Ishikawa (cell line): ENCODE data around the gene NCOA6.

Experiments
- CEBPB ChIP-seq: IDR thresholded peaks from 2 replicates; pipeline ENCODE4 v1.6.1; 2012
- MAX ChIP-seq: IDR thresholded peaks from 2 replicates; pipeline ENCODE4 v1.6.1; 2012
- NFIC ChIP-seq: IDR thresholded peaks from 2 replicates; pipeline ENCODE4 v1.6.1; 2012
- RAD21 ChIP-seq: IDR thresholded peaks from 2 replicates; pipeline ENCODE4 v1.6.1; 2012; ENCODE audit warnings: low read depth
- REST ChIP-seq: IDR thresholded peaks from 2 replicates; pipeline ENCODE4 v1.6.1; 2012; ENCODE audit warnings: low read depth, mild to moderate bottlenecking
- TAF1 ChIP-seq: IDR thresholded peaks from 2 replicates; pipeline ENCODE4 v1.6.1; 2012; ENCODE audit warnings: low read depth, mild to moderate bottlenecking
- TEAD4 ChIP-seq: IDR thresholded peaks from 2 replicates; pipeline ENCODE4 v1.6.1; 2012
- USF1 ChIP-seq: IDR thresholded peaks from 2 replicates; pipeline ENCODE4 v1.6.1; 2012
- YY1 ChIP-seq: IDR thresholded peaks from 2 replicates; pipeline ENCODE4 v1.6.1; 2012; ENCODE audit warnings: low read depth
- ZBTB7A ChIP-seq: IDR thresholded peaks from 2 replicates; pipeline ENCODE4 v1.6.1; 2012; ENCODE audit warnings: low read depth

- TF ChIP-seq REST = no peak
- no peak for TF ChIP-seq RAD21
- TF ChIP-seq YY1 = no peak
- no peak for TF ChIP-seq NFIC
- no peak for TF ChIP-seq CEBPB
- TF ChIP-seq ZBTB7A = no peak
- no peak for TF ChIP-seq TEAD4
- no peak for TF ChIP-seq TAF1
- no peak for TF ChIP-seq USF1
- no peak for TF ChIP-seq MAX
Observed at GRCh38 chr20:34669094-34669493, 156.4 kb downstream of the NCOA6 start.
